ENCODE results near the gene LRP1B. TPM values are rescaled to one million over a fixed set of nuclear protein-coding genes. Genes with fewer than 3 reads are reported as not detected.

LRP1B gene
- total RNA-seq, 1 donor from 2014 or later, result 0.25 TPM

GRCh38 chr2:142065156-142065555, 65.7 kb downstream of the LRP1B start:
- TF ChIP-seq CTCF (IDR thresholded peaks at IDR 0.05), result no peak
- Mint-ChIP-seq H3K4me3 (ENCODE audit: unreplicated experiment) (no peak overlapping the region), H3K27ac (ENCODE audit: unreplicated experiment) (no peak overlapping the region), H3K9me3 (ENCODE audit: low read depth) (no peaks in the 10 kb centered on the region), H3K36me3 (ENCODE audit: low read depth) (no peaks in the 10 kb centered on the region), H3K4me1 (ENCODE audit: low read depth) (no peaks in the 10 kb centered on the region), H3K27me3 (ENCODE audit: low read depth) (no peaks in the 10 kb centered on the region)
- DNase-seq (ENCODE audit: low spot score), result no peak

DNA sequence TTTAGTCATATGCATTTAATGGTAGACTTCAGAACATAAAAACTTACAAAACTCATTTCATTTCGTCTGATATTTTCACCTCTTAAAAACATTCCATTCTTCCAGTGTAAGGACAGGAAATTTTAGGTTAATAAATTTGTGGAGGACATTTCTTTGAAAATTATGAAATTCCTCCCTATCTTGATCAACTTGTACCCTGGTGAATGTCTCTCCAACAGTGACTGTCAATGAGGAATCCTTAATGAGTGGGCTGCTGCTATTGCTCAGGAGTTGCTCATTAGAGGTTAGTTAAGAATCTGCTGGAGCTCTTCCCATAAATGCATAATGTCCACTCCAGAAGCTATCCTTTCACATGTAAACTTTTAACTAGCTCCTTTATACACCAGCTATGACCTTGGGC, 69.1 kb downstream of the LRP1B start:
- Mint-ChIP-seq H3K4me1 (ENCODE audit: low read depth) (no peaks in the 10 kb centered on the region), H3K27me3 (ENCODE audit: low read depth) (peaks cover 2% of the 10 kb centered on the region), H3K27ac (ENCODE audit: unreplicated experiment) (no peak overlapping the region), H3K4me3 (ENCODE audit: unreplicated experiment) (no peak overlapping the region), H3K9me3 (ENCODE audit: low read depth) (no peaks in the 10 kb centered on the region), H3K36me3 (ENCODE audit: low read depth) (no peaks in the 10 kb centered on the region)
- no peak for TF ChIP-seq CTCF (IDR thresholded peaks at IDR 0.05)
- DNase-seq (ENCODE audit: low spot score), result no peak

- no peak for DNase-seq (ENCODE audit: low spot score)
- H3K9me3 Mint-ChIP-seq (ENCODE audit: low read depth), result no peaks in the 10 kb centered on the region
- H3K27me3 Mint-ChIP-seq (ENCODE audit: low read depth), result peaks cover 2% of the 10 kb centered on the region
- H3K4me1 Mint-ChIP-seq (ENCODE audit: low read depth), result no peaks in the 10 kb centered on the region
- TF ChIP-seq CTCF (IDR thresholded peaks at IDR 0.05), result no peak
- no peaks in the 10 kb centered on the region for H3K36me3 Mint-ChIP-seq (ENCODE audit: low read depth)
- no peak overlapping the region for H3K27ac Mint-ChIP-seq (ENCODE audit: unreplicated experiment)
- no peak overlapping the region for H3K4me3 Mint-ChIP-seq (ENCODE audit: unreplicated experiment)
Observed at GRCh38 chr2:142058149-142058548, 72.7 kb downstream of the LRP1B start.

- no peak for DNase-seq (ENCODE audit: low spot score)
- TF ChIP-seq CTCF (IDR thresholded peaks at IDR 0.05), result no peak
- H3K4me3 Mint-ChIP-seq (ENCODE audit: unreplicated experiment), result no peak overlapping the region
- no peaks in the 10 kb centered on the region for H3K9me3 Mint-ChIP-seq (ENCODE audit: low read depth)
- H3K27me3 Mint-ChIP-seq (ENCODE audit: low read depth), result peaks cover 2% of the 10 kb centered on the region
- H3K36me3 Mint-ChIP-seq (ENCODE audit: low read depth), result no peaks in the 10 kb centered on the region
- no peaks in the 10 kb centered on the region for H3K4me1 Mint-ChIP-seq (ENCODE audit: low read depth)
- no peak overlapping the region for H3K27ac Mint-ChIP-seq (ENCODE audit: unreplicated experiment)
Observed at GRCh38 chr2:142056784-142057183, 74.0 kb downstream of the LRP1B start.

DNA sequence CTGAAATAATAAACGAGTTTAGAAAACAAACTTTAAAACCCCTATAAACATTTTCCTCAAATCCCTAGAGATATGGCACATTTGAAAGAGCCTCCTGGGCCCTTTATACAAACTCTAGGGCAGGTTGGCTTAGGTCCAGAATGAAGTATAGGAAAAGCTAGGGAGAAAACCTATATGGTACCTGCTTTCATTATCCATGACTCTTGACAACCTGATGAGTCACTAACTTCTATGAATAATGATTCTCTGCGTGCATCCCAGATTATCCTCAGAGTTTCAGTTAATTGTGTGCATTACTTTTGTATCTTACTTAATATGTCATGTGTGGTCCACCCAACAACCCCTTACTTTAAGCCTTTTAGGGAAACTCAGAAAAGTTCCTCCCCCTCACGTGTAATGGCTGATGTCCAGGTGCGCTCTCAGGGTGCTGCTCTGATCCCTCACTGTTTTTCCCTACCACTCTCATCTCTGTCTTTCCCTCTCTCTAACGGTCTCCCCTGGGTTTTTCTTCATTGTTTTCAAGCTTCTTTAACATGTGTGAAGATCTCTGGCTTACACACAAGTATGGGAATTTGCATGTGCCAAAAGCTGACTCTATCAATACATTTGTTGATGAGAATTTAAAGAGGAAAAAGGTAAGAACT, 78.5 kb downstream of the LRP1B start:
- no peaks in the 10 kb centered on the region for H3K9me3 Mint-ChIP-seq (ENCODE audit: low read depth)
- no peak overlapping the region for H3K4me3 Mint-ChIP-seq (ENCODE audit: unreplicated experiment)
- H3K36me3 Mint-ChIP-seq (ENCODE audit: low read depth), result no peaks in the 10 kb centered on the region

More for the DNA sequence above, 78.5 kb downstream of the LRP1B start:
- TF ChIP-seq CTCF (IDR thresholded peaks at IDR 0.05), result no peak
- no peaks in the 10 kb centered on the region for H3K27me3 Mint-ChIP-seq (ENCODE audit: low read depth)
- H3K27ac Mint-ChIP-seq (ENCODE audit: unreplicated experiment), result no peak overlapping the region
- no peaks in the 10 kb centered on the region for H3K4me1 Mint-ChIP-seq (ENCODE audit: low read depth)
- DNase-seq (ENCODE audit: low spot score), result no peak
